GM12801 (cell line): ENCODE results near the gene RUNX1.

Experiments used
- CTCF ChIP-seq: IDR thresholded peaks from one replicate; pipeline ENCODE4 v1.5.1; 2011; ENCODE audit warnings: control low read depth; ENCODE audit not compliant: insufficient read length; ENCODE audit errors: extremely low read depth

Gene RUNX1

GRCh38 chr21:34878940-34879339, 170.2 kb downstream of the RUNX1 start:
- TF ChIP-seq CTCF: no peak

- no peak for TF ChIP-seq CTCF
Measured at GRCh38 chr21:34878501-34878900, 170.6 kb downstream of the RUNX1 start.

- no peak for TF ChIP-seq CTCF
Measured at GRCh38 chr21:34877485-34878128, 171.5 kb downstream of the RUNX1 start.

GRCh38 chr21:34875830-34876229, 173.3 kb downstream of the RUNX1 start:
- no peak for TF ChIP-seq CTCF

GRCh38 chr21:34874684-34875513, 174.2 kb downstream of the RUNX1 start:
- TF ChIP-seq CTCF: no peak

- no peak for TF ChIP-seq CTCF
Measured at GRCh38 chr21:34871026-34871908, 177.8 kb downstream of the RUNX1 start.

- no peak for TF ChIP-seq CTCF
Measured at GRCh38 chr21:34870246-34870645, 178.9 kb downstream of the RUNX1 start.
